IPS-18c (cell line): ENCODE results near the gene HSF2.
A peak's percentile ranks its signal among the peaks of the same experiment; 100 is the strongest.

Experiments
- H3K4me3 ChIP-seq: 2 replicates; pipeline ENCODE4 v1.7.0; 2013; ENCODE audit warnings: low read depth, mild to moderate bottlenecking, low read length, moderate library complexity; ENCODE audit not compliant: insufficient read depth
- H3K9me3 ChIP-seq: one replicate; pipeline ENCODE4 v1.6.1; 2013; ENCODE audit warnings: mild to moderate bottlenecking, low read length, moderate library complexity; ENCODE audit not compliant: control insufficient read depth, insufficient read depth

HSF2 gene

GRCh38 chr6:122399348-122400120 lies at the start of gene HSF2:
HSF2 (plus strand) TSS chr6:122399652; CDS start chr6:122399738, 86 bp downstream.
- peak within 1 kb of the TSS; percentile 95 for H3K4me3 ChIP-seq

GRCh38 chr6:122352981-122353664 lies 46.3 kb upstream of the HSF2 start:
- Histone ChIP-seq H3K9me3 (no peaks in the 10 kb centered on the region), H3K4me3 (no peak overlapping the region)

More at GRCh38 chr6:122399348-122400120, at the start of gene HSF2:
- no peaks in the 10 kb centered on the region for H3K9me3 ChIP-seq

DNA sequence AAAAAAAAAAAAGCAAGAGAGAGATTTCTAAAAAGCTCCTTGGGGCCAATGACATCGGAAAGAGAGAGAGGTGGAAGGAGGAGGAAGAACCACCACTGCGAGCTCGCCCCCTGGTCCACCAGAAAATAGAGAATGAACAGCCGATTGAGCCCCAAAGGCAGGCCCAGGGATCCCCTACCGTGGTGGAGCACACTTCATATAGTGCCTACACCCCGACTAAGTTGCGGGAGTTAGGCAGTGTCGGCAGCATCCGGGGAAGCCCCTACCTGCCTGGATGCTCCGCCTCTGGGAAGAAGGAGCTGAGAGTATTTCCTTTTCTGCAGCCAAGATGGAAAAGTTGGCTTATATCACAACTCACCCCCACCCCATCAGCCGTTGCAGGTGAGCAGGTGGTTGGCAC lies 38.6 kb upstream of the HSF2 start:
- H3K9me3 ChIP-seq: no peaks in the 10 kb centered on the region
- no peak overlapping the region for H3K4me3 ChIP-seq

GRCh38 chr6:122361314-122361979 lies 38.0 kb upstream of the HSF2 start:
- Histone ChIP-seq H3K9me3 (no peaks in the 10 kb centered on the region), H3K4me3 (no peak overlapping the region)

GRCh38 chr6:122363769-122364483 lies 35.5 kb upstream of the HSF2 start:
- no peak overlapping the region for H3K4me3 ChIP-seq
- H3K9me3 ChIP-seq: no peaks in the 10 kb centered on the region

GRCh38 chr6:122365775-122366403 lies 33.6 kb upstream of the HSF2 start:
- H3K4me3 ChIP-seq: no peak overlapping the region
- H3K9me3 ChIP-seq: no peaks in the 10 kb centered on the region

- no peaks in the 10 kb centered on the region for H3K9me3 ChIP-seq
- no peak overlapping the region for H3K4me3 ChIP-seq
Measured at GRCh38 chr6:122367171-122367570, 32.3 kb upstream of the HSF2 start.

DNA sequence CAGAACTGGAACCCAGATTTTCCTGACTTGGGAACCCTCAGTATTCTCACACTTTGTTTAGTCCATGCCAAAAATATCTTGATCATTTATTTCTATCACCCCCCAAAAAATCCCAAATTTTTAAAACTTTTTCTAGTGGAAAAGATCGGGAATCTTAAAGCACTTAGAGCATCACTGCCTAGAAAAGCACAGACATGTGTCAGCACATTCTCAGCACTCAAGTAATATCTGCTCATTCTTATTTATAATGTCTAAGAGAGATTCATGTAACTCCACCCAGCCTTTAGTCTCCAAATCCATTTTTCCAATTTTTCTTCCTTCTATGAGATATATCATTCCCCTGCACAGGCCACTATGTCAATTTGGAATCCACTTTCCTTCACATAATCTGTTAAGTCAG lies 29.9 kb upstream of the HSF2 start:
- no peak overlapping the region for H3K4me3 ChIP-seq

GRCh38 chr6:122372647-122373046 lies 26.8 kb upstream of the HSF2 start:
- Histone ChIP-seq H3K9me3 (no peaks in the 10 kb centered on the region), H3K4me3 (no peak overlapping the region)

More for the DNA sequence above, 29.9 kb upstream of the HSF2 start:
- no peaks in the 10 kb centered on the region for H3K9me3 ChIP-seq

- Histone ChIP-seq H3K4me3 (no peak overlapping the region), H3K9me3 (no peaks in the 10 kb centered on the region)
Measured at GRCh38 chr6:122374307-122374706, 25.1 kb upstream of the HSF2 start.

DNA sequence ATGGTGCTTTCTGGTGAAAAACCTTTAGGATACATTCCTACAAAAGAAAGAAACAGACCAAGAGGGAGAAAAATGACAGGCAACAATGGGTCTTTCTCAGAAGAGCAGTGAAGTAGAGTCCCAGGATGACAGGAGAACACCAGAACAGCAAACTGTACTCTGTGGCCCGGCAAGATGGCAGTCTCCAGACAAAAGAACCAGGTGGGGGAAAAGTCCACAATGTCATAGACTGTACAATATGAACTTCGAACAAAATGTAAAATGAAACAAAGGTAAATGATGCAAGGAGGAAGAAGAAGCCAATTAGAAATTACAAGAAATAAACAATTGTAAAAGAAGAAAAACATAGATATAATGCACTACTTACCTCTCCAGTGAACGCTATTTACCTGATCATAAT lies 23.2 kb upstream of the HSF2 start:
- no peaks in the 10 kb centered on the region for H3K9me3 ChIP-seq
- H3K4me3 ChIP-seq: no peak overlapping the region

GRCh38 chr6:122381494-122382265 lies 17.8 kb upstream of the HSF2 start:
- H3K4me3 ChIP-seq: no peak overlapping the region
- no peaks in the 10 kb centered on the region for H3K9me3 ChIP-seq

- no peak overlapping the region for H3K4me3 ChIP-seq
- H3K9me3 ChIP-seq: no peaks in the 10 kb centered on the region
Measured at GRCh38 chr6:122385857-122386612, 13.4 kb upstream of the HSF2 start.

DNA sequence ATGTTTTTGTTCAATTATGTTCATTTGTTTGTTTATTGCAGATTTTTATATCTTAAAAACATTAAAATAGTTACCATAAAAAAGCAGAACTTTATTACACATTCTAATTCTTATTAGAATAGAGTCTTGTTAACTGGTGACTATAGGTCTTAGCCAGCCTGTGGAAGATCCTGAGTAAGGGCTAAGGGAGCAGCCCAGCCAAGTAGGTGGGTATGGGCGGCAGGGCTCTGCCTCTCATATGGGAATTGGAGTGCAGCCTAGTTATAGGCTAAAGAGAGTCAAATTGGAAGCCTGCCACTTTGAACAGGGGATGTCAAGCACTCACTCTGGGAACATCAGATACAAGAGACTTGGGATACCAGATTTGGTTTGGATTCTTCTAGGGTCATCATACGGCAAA lies 10.5 kb upstream of the HSF2 start:
- Histone ChIP-seq H3K9me3 (no peaks in the 10 kb centered on the region), H3K4me3 (no peak overlapping the region)

- no peaks in the 10 kb centered on the region for H3K9me3 ChIP-seq
- H3K4me3 ChIP-seq: no peak overlapping the region
Measured at GRCh38 chr6:122389704-122390372, 9.6 kb upstream of the HSF2 start.
